Activated CD8-positive, alpha-beta T cell treated with anti-CD3 and anti-CD28 coated beads for 36 hours (primary cell): Measurements from ENCODE around the gene ANKRD52. TPM values are rescaled to one million over a fixed set of nuclear protein-coding genes. Genes with fewer than 3 reads are reported as not detected.

Experiments used
- ATAC-seq: fragments of 200-7000 bp; cut with Tn5 transposase; one replicate; pipeline ENCODE4 v1.10.0; 2021; ENCODE audit warnings: mild to moderate bottlenecking, moderate library complexity
- CTCF ChIA-PET: fragments of 350-600 bp; sonication (Branson Sonifier 250); formaldehyde crosslinking; loops from one replicate; lab custom pipeline; 2021; ENCODE audit warnings: antibody characterized with exemption; lab: Charles Lee
- POLR2A ChIA-PET: fragments of 350-600 bp; sonication (Branson Sonifier 250); formaldehyde crosslinking; loops from one replicate; lab custom pipeline; 2021; ENCODE audit warnings: antibody characterized with exemption; lab: Charles Lee
- DNase-seq: peaks from one replicate; pipeline ENCODE4 v3.0.0-alpha.2; 2020
- H3K27ac Mint-ChIP-seq: one replicate; pipeline ENCODE4 v1.8.0; 2021; ENCODE audit warnings: mild to moderate bottlenecking, mixed read lengths
- H3K27me3 Mint-ChIP-seq: one replicate; pipeline ENCODE4 v1.8.0; 2021; ENCODE audit warnings: mixed read lengths
- H3K36me3 Mint-ChIP-seq: one replicate; pipeline ENCODE4 v1.8.0; 2021; ENCODE audit warnings: low read depth, mixed read lengths
- H3K4me1 Mint-ChIP-seq: one replicate; pipeline ENCODE4 v1.8.0; 2021; ENCODE audit warnings: low read depth, mixed read lengths
- H3K4me3 Mint-ChIP-seq: one replicate; pipeline ENCODE4 v1.8.0; 2021; ENCODE audit warnings: mild to moderate bottlenecking, moderate library complexity, mixed read lengths
- H3K9me3 Mint-ChIP-seq: one replicate; pipeline ENCODE4 v1.8.0; 2021; ENCODE audit warnings: mixed read lengths
- CTCF ChIP-seq: fragments of 200-600 bp; IDR thresholded peaks from one replicate; pipeline ENCODE4 v1.8.0; 2022; ENCODE audit warnings: antibody characterized with exemption, mild to moderate bottlenecking
- intact Hi-C: fragments of 100-400 bp; cut with micrococcal nuclease; formaldehyde crosslinking; loops from one replicate; pipeline ENCODE4 v1.10.0; 2022
- total RNA-seq, 2 experiments: library from RNA; stranded (reverse); gene quantifications; one replicate each; pipeline ENCODE4 v1.2.3, GENCODE V29; 2021

Gene ANKRD52
- total RNA-seq, 2 experiments from 2014 or later: 23.3 to 31.3 TPM

- Mint-ChIP-seq H3K4me1 (peaks cover 12% of the 10 kb centered on the region), H3K36me3 (peaks cover 18% of the 10 kb centered on the region), H3K9me3 (no peaks in the 10 kb centered on the region), H3K27ac (no peak overlapping the region), H3K27me3 (no peaks in the 10 kb centered on the region), H3K4me3 (no peak overlapping the region)
- ATAC-seq (no peak), DNase-seq (no peak)
- no peak for TF ChIP-seq CTCF
- intact Hi-C loops: no loop called here
- ChIA-PET CTCF (no interaction called here), POLR2A (no interaction called here)
Measured at GRCh38 chr12:56229082-56229481, 29.1 kb downstream of the ANKRD52 start.

GRCh38 chr12:56224954-56225353, 33.2 kb downstream of the ANKRD52 start:
- peaks cover 18% of the 10 kb centered on the region for H3K36me3 Mint-ChIP-seq
- peak overlapping the region; percentile 87 for H3K27ac Mint-ChIP-seq
- H3K27me3 Mint-ChIP-seq: no peaks in the 10 kb centered on the region
- intact Hi-C loops: loop anchor here (2.0 to 5.0 kb wide), 2 partner anchors 34 to 42 kb away; partner anchors contain the start of gene COQ10A
- ATAC-seq (no peak), DNase-seq (peak; percentile 33)
- CTCF ChIA-PET: interaction anchor here (1.4 kb wide), 1 partner anchor 239 kb away, joined by 3 read pairs; no protein-coding TSS in a partner anchor
- H3K4me1 Mint-ChIP-seq: peaks cover 25% of the 10 kb centered on the region
- TF ChIP-seq CTCF: no peak
- no peaks in the 10 kb centered on the region for H3K9me3 Mint-ChIP-seq
- H3K4me3 Mint-ChIP-seq: peak overlapping the region; percentile 98
- POLR2A ChIA-PET: no interaction called here

- Mint-ChIP-seq H3K27me3 (no peaks in the 10 kb centered on the region), H3K4me3 (peak within 1 kb of the TSS; percentile 98), H3K4me1 (peaks cover 27% of the 10 kb centered on the region), H3K27ac (peak within 1 kb of the TSS; percentile 87), H3K9me3 (no peaks in the 10 kb centered on the region), H3K36me3 (peaks cover 17% of the 10 kb centered on the region)
- ChIA-PET POLR2A (interaction anchor here (2.9 to 3.1 kb wide), 3 partner anchors 19 to 106 kb away, joined by 7 to 22 read pairs (median 16); partner anchors contain the start of genes ANKRD52 and ZC3H10), CTCF (interaction anchor here (4.0 kb wide), 1 partner anchor 35 kb away, joined by 41 read pairs; the partner anchor contains the start of gene SMARCC2)
- peak; percentile 81 for ATAC-seq
- intact Hi-C loops: loop anchor here (2.0 to 5.0 kb wide), 2 partner anchors 33 to 43 kb away; partner anchors contain the start of gene COQ10A
- DNase-seq: peak; percentile 97
- peak; percentile 89 for TF ChIP-seq CTCF
Measured at GRCh38 chr12:56224102-56224701, 34.0 kb downstream of the ANKRD52 start, which contains the start of gene NABP2. TSS of gene NABP2 (plus strand) at chr12:56224342. CDS start at chr12:56224857, 515 bp downstream.

- Mint-ChIP-seq H3K36me3 (peaks cover 14% of the 10 kb centered on the region), H3K4me3 (peak overlapping the region; percentile 98), H3K27me3 (no peaks in the 10 kb centered on the region), H3K27ac (peak overlapping the region; percentile 87), H3K4me1 (peaks cover 27% of the 10 kb centered on the region), H3K9me3 (no peaks in the 10 kb centered on the region)
- ATAC-seq (no peak), DNase-seq (no peak)
- ChIA-PET POLR2A (interaction anchor here (1.1 to 3.1 kb wide), 5 partner anchors 13 to 106 kb away, joined by 3 to 22 read pairs (median 7); partner anchors contain the start of genes ANKRD52 and ZC3H10), CTCF (interaction anchor here (2.2 to 4.1 kb wide), 6 partner anchors 17 to 105 kb away, joined by 7 to 41 read pairs (median 22); partner anchors contain the start of genes ANKRD52, SMARCC2 and ZC3H10)
- no peak for TF ChIP-seq CTCF
- intact Hi-C loops: loop anchor here (2.0 to 5.0 kb wide), 3 partner anchors 33 to 105 kb away; partner anchors contain the start of genes COQ10A and ZC3H10
Measured at GRCh38 chr12:56223571-56224101, 34.5 kb downstream of the ANKRD52 start.
